HG03097 (cell line): Measurements from ENCODE around the gene ACTL7A.

Experiments used
- ATAC-seq: cut with Tn5 transposase; IDR thresholded peaks from one replicate; pipeline ENCODE4 v1.9.1; 2021; ENCODE audit not compliant: unreplicated experiment, low FRiP score

ACTL7A gene

GRCh38 chr9:108910914-108911313 lies 48.8 kb downstream of the ACTL7A start:
- ATAC-seq = no peak

DNA sequence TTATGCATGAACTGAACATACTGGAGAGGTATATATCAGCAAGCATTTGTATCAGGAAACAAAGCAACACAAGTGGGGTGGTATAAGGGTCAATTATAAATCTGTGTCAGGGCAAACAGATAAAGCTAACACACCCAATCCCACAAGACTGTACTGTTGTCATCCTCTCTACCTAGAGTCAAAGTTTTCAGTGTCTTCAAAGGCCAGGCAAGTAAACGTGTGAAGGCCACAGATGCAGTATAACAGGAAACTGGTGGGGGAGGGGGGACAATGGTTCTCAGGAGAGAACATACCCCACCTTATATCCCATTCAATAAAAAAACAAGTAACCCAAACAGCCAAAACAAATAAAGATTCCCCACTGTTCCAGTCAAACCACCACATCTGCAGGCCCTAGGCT lies 49.8 kb downstream of the ACTL7A start:
- no peak for ATAC-seq
